K562 (cell line): ENCODE results near the gene IRAK4. TPM values are rescaled to one million over a fixed set of nuclear protein-coding genes. Genes with fewer than 3 reads are reported as not detected.

Experiments
- BCOR ChIP-seq: fragments of 450-650 bp; IDR thresholded peaks from 2 replicates; pipeline ENCODE4 v1.6.1; 2016
- CBFA2T2 ChIP-seq: fragments of 450-650 bp; conservative IDR thresholded peaks from 2 replicates; pipeline ENCODE4 v1.6.1; 2017; ENCODE audit warnings: mild to moderate bottlenecking
- CREB1 ChIP-seq, 2 experiments: sonication (generic) in 1 of 2; formaldehyde crosslinking in 1 of 2; IDR thresholded peaks; 2 replicates each; pipeline versions ENCODE4 v1.6.1 to v1.8.0; 2012 to 2022; ENCODE audit warnings: inconsistent platforms in 1 of 2, mild to moderate bottlenecking in 1 of 2, missing genetic modification reagents in 1 of 2, moderate library complexity in 1 of 2
- FIP1L1 ChIP-seq: fragments of 200-400 bp; formaldehyde crosslinking; IDR thresholded peaks from 2 replicates; pipeline ENCODE4 v1.6.1; 2018; ENCODE audit warnings: mild to moderate bottlenecking, low read depth, low read length; ENCODE audit not compliant: poor library complexity, severe bottlenecking
- MAFF ChIP-seq: IDR thresholded peaks from 2 replicates; pipeline ENCODE4 v1.6.1; 2012; ENCODE audit warnings: low read length, improper control_type of control experiment
- MEIS2 ChIP-seq: fragments of 450-650 bp; IDR thresholded peaks from 2 replicates; pipeline ENCODE4 v1.6.1; 2014; ENCODE audit warnings: mild to moderate bottlenecking; ENCODE audit not compliant: partially characterized antibody
- STAT6 ChIP-seq: sonication (generic); formaldehyde crosslinking; IDR thresholded peaks from 2 replicates; pipeline ENCODE4 v1.8.1; 2023; ENCODE audit warnings: mild to moderate bottlenecking, missing genetic modification reagents
- TOE1 ChIP-seq, 2 experiments: fragments of 450-650 bp in 1 of 2; sonication (generic) in 1 of 2; formaldehyde crosslinking in 1 of 2; IDR thresholded peaks; 2 replicates each; pipeline versions ENCODE4 v1.7.1 to v1.8.0; 2016 to 2022; ENCODE audit warnings: borderline replicate concordance in 2 of 2, mild to moderate bottlenecking in 2 of 2, antibody characterized with exemption in 1 of 2, inconsistent platforms in 1 of 2, low read depth in 1 of 2, missing genetic modification reagents in 1 of 2, moderate library complexity in 1 of 2
- ZFP1 ChIP-seq: fragments of 450-650 bp; formaldehyde crosslinking; IDR thresholded peaks from 2 replicates; pipeline ENCODE4 v1.4.0; 2020; ENCODE audit warnings: mild to moderate bottlenecking, mixed read lengths
- ZNF282 ChIP-seq: sonication (generic); formaldehyde crosslinking; IDR thresholded peaks from 2 replicates; pipeline ENCODE4 v1.8.1; 2023; ENCODE audit warnings: missing genetic modification reagents
- ZNF407 ChIP-seq: fragments of 450-650 bp; IDR thresholded peaks from 2 replicates; pipeline ENCODE4 v1.6.1; 2016; ENCODE audit warnings: low read depth
- ZNF41 ChIP-seq: fragments of 250-450 bp; sonication (Bioruptor Pico); conservative IDR thresholded peaks from 2 replicates; pipeline ENCODE4 v1.4.0; 2020; ENCODE audit warnings: mild to moderate bottlenecking
- ZNF639 ChIP-seq, 2 experiments: fragments of 200-800 bp in 1 of 2; sonication (Bioruptor generic) in 1 of 2; sonication (generic) in 1 of 2; formaldehyde crosslinking in 1 of 2; IDR thresholded peaks in 1 of 2; conservative IDR thresholded peaks in 1 of 2; 2 replicates each; pipeline versions ENCODE4 v1.5.0 to v1.6.1; 2016 to 2020; ENCODE audit warnings: missing compliant biosample characterization in 1 of 2, missing genetic modification characterization in 1 of 2, missing genetic modification reagents in 1 of 2
- polyA plus RNA-seq, 8 experiments: library from polyadenylated mRNA; depleted of rRNA in 4 of 8; stranded (reverse) in 5 of 8; unstranded in 3 of 8; fragments of >200 nt; fragmentation: Nextera tagmentation in 2 of 8; fragmentation: Illumina TruSeq in 1 of 8; extraction: Ambion mirVana in 2 of 8; extraction: Trizol in 1 of 8; gene quantifications; 2 replicates each; pipeline versions ENCODE4 v1.2.1 to v1.2.3, GENCODE V29; 2011 to 2014; ENCODE audit warnings: inconsistent platforms in 1 of 8, missing spikeins in 1 of 8
- total RNA-seq, 7 experiments: library from RNA; depleted of rRNA in 6 of 7; stranded (reverse); fragments of >200 nt in 6 of 7; fragmentation: Illumina TruSeq in 2 of 7; extraction: Trizol in 2 of 7; gene quantifications; 2 replicates each; pipeline versions ENCODE4 v1.2.1 to v1.2.3, GENCODE V29; 2011 to 2021; ENCODE audit warnings: low replicate concordance in 1 of 7

Gene IRAK4
- total and polyA plus RNA-seq, 9 of the 15 experiments (the other 6 are each of a cell fraction or from before 2014, with no cell fraction given), result 10.8 to 34.5 (median 16.0) TPM

GRCh38 chr12:43805860-43806736, 47.3 kb downstream of the IRAK4 start, which contains the start of gene TWF1 (continued):
- TF ChIP-seq STAT6 (CRISPR knock-in tag), result no peak
- TF ChIP-seq BCOR, result no peak
- peak; percentile 35; the same call in 1 of the 2 replicates for TF ChIP-seq TOE1 (IDR thresholded peaks at IDR 0.05; ENCODE audit: borderline replicate concordance)
- no peak for TF ChIP-seq TOE1 (CRISPR knock-in tag; IDR thresholded peaks at IDR 0.05; ENCODE audit: borderline replicate concordance, low read depth)
- 0 out of 2 replicates have a peak, but pooled peaks have one; percentile 52 for TF ChIP-seq ZNF282 (CRISPR knock-in tag)
- TF ChIP-seq ZNF639 (CRISPR knock-in tag; conservative IDR thresholded peaks at IDR 0.05 in 1 of 2, IDR thresholded peaks at IDR 0.05 in 1 of 2), result peak in 1 of 2 experiments; percentile 82; a peak in 2 of 4 replicates
- no peak for TF ChIP-seq ZNF41 (CRISPR knock-in tag)
- 0 out of 2 replicates have a peak, but pooled peaks have one; percentile 20 for TF ChIP-seq MAFF
- TF ChIP-seq ZNF407, result no peak
- peak; percentile 95 for TF ChIP-seq CREB1 (IDR thresholded peaks at IDR 0.05)
- TF ChIP-seq CREB1 (CRISPR knock-in tag; IDR thresholded peaks at IDR 0.05), result peak; percentile 87
- TF ChIP-seq CBFA2T2, result no peak
- no peak for TF ChIP-seq ZFP1 (CRISPR knock-in tag)
- TF ChIP-seq FIP1L1, result peak; percentile 32
- TF ChIP-seq MEIS2, result peak; percentile 2
